Measurements from ENCODE around the gene ST7L. TPM values are rescaled to one million over a fixed set of nuclear protein-coding genes. Genes with fewer than 3 reads are reported as not detected.

Gene ST7L
- total RNA-seq, 1 experiment from 2014 or later, result 18.0 TPM

DNA sequence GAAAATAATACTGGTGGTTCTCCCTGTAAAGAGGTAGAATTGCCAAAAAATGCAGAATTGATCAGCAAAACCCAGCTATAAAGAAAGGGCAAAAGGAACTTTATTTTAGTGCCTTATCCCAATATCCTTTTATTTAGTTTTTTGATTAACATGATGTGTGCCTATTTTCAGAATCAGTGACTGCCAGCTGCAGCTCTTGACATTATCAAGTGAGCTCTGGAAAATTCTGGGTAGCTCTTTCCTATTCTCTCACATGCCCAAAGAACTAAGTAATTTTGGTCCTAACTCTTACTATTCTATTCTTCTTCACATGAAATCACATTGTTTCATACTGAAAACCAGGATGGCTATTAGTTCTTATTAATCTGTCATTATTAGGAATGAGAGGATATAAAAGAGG is 88.1 kb downstream of the ST7L start:
- no peak for ATAC-seq
- no peak overlapping the region for H3K27ac Mint-ChIP-seq
- no peaks in the 10 kb centered on the region for H3K27me3 Mint-ChIP-seq (ENCODE audit: low read depth)
- no peak for DNase-seq (ENCODE audit: low spot score)
- no peaks in the 10 kb centered on the region for H3K36me3 Mint-ChIP-seq
- ChIA-PET POLR2A (no interaction called here), CTCF (no interaction called here)
- H3K4me3 Mint-ChIP-seq, result no peak overlapping the region
- no peaks in the 10 kb centered on the region for H3K9me3 Mint-ChIP-seq
- peaks cover 8% of the 10 kb centered on the region for H3K4me1 Mint-ChIP-seq
- no peak for TF ChIP-seq HMGA2 (CRISPR knock-in tag; IDR thresholded peaks at IDR 0.05)
- TF ChIP-seq ATF1 (CRISPR knock-in tag; IDR thresholded peaks at IDR 0.05), result no peak
- TF ChIP-seq FOXK1 (CRISPR knock-in tag; IDR thresholded peaks at IDR 0.05), result no peak
- TF ChIP-seq STAT6 (CRISPR knock-in tag; conservative IDR thresholded peaks at IDR 0.05; ENCODE audit: low read depth), result no peak
- no peak for TF ChIP-seq SP1 (CRISPR knock-in tag; conservative IDR thresholded peaks at IDR 0.05)
- TF ChIP-seq, protein P1, sequence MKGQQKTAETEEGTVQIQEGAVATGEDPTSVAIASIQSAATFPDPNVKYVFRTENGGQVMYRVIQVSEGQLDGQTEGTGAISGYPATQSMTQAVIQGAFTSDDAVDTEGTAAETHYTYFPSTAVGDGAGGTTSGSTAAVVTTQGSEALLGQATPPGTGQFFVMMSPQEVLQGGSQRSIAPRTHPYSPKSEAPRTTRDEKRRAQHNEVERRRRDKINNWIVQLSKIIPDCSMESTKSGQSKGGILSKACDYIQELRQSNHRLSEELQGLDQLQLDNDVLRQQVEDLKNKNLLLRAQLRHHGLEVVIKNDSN (CRISPR knock-in tag; IDR thresholded peaks at IDR 0.05), result no peak
- no peak for TF ChIP-seq ZNF232 (CRISPR knock-in tag; IDR thresholded peaks at IDR 0.05)
- TF ChIP-seq, protein P2, sequence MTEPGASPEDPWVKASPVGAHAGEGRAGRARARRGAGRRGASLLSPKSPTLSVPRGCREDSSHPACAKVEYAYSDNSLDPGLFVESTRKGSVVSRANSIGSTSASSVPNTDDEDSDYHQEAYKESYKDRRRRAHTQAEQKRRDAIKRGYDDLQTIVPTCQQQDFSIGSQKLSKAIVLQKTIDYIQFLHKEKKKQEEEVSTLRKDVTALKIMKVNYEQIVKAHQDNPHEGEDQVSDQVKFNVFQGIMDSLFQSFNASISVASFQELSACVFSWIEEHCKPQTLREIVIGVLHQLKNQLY (CRISPR knock-in tag; IDR thresholded peaks at IDR 0.05), result no peak
- TF ChIP-seq NR2C2 (CRISPR knock-in tag; IDR thresholded peaks at IDR 0.05), result no peak
- TF ChIP-seq ZNF121 (CRISPR knock-in tag; IDR thresholded peaks at IDR 0.05), result no peak
- TF ChIP-seq TEAD1 (CRISPR knock-in tag; IDR thresholded peaks at IDR 0.05), result no peak
- no peak for TF ChIP-seq ARID4B (CRISPR knock-in tag; IDR thresholded peaks at IDR 0.05; ENCODE audit: borderline replicate concordance)
- TF ChIP-seq, protein P3, sequence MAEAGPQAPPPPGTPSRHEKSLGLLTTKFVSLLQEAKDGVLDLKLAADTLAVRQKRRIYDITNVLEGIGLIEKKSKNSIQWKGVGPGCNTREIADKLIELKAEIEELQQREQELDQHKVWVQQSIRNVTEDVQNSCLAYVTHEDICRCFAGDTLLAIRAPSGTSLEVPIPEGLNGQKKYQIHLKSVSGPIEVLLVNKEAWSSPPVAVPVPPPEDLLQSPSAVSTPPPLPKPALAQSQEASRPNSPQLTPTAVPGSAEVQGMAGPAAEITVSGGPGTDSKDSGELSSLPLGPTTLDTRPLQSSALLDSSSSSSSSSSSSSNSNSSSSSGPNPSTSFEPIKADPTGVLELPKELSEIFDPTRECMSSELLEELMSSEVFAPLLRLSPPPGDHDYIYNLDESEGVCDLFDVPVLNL (CRISPR knock-in tag; IDR thresholded peaks at IDR 0.05; ENCODE audit: borderline replicate concordance, low read depth), result no peak
- TF ChIP-seq ERG (CRISPR knock-in tag; IDR thresholded peaks at IDR 0.05), result no peak
- no peak for TF ChIP-seq GRHL2 (CRISPR knock-in tag; IDR thresholded peaks at IDR 0.05; ENCODE audit: insufficient replicate concordance, severe bottlenecking)
- no peak for TF ChIP-seq ZNF396 (CRISPR knock-in tag; IDR thresholded peaks at IDR 0.05; ENCODE audit: borderline replicate concordance)
- no peak for TF ChIP-seq JUN (CRISPR knock-in tag; IDR thresholded peaks at IDR 0.05)
- no peak for TF ChIP-seq MXD4 (CRISPR knock-in tag; IDR thresholded peaks at IDR 0.05; ENCODE audit: borderline replicate concordance)
- TF ChIP-seq, protein P4, sequence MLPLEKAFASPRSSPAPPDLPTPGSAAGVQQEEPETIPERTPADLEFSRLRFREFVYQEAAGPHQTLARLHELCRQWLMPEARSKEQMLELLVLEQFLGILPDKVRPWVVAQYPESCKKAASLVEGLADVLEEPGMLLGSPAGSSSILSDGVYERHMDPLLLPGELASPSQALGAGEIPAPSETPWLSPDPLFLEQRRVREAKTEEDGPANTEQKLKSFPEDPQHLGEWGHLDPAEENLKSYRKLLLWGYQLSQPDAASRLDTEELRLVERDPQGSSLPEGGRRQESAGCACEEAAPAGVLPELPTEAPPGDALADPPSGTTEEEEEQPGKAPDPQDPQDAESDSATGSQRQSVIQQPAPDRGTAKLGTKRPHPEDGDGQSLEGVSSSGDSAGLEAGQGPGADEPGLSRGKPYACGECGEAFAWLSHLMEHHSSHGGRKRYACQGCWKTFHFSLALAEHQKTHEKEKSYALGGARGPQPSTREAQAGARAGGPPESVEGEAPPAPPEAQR (CRISPR knock-in tag; IDR thresholded peaks at IDR 0.05), result no peak
- no peak for TF ChIP-seq ZBTB21 (CRISPR knock-in tag; IDR thresholded peaks at IDR 0.05; ENCODE audit: borderline replicate concordance)

All from WTC11 (cell line).